GM18511 (cell line): ENCODE measurements around the gene EXOSC6.
"Not testable (repeated sequence)": the region's sequence is repeated elsewhere in the genome, so short reads cannot be mapped to it uniquely, and the experiment has no call there.

Experiments used
- ATAC-seq: cut with Tn5 transposase; IDR thresholded peaks from one replicate; pipeline ENCODE4 v1.9.1; 2021; ENCODE audit warnings: mild to moderate bottlenecking, moderate library complexity; ENCODE audit not compliant: unreplicated experiment

The EXOSC6 gene

DNA sequence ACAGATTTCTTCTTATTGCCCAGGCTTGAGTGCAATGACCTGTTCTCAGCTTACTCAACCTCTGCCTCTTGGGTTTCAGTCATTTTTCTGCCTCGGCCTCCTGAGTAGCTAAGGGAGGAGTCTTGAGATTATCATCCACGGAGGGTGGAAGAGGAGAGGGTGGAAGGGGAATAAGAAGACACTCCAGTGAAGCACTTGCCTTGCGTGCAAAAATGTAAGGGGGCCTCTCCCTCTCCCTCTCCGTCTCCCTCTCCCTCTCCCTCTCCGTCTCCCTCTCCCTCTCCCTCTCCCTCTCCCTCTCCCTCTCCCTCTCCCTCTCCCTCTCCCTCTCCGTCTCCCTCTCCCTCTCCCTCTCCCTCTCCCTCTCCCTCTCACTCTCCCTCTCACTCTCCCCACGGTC is 48.2 kb downstream of the EXOSC6 start:
- not testable (repeated sequence) for ATAC-seq

DNA sequence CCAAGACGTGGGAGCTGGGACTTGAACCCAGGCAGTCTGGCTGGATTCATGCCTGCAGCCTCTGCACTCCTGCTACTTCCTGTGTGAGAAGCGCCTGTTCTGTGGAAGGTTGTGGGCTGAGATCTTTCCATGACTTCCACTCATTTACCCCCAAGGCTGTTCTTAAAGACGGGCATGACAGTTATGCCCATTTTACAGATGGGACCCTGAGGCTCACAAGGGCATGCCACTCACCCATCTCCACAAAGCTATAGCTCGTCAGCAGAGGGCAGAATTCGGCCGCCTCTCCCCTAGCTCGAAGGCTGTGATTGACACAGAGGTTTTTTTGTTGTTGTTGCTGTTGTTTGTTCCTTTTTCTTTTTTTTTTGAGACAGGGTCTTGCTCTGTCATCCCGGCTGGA is 51.7 kb downstream of the EXOSC6 start:
- not testable (repeated sequence) for ATAC-seq

- ATAC-seq = not testable (repeated sequence)
Measured at GRCh38 chr16:70199170-70199569, 52.6 kb downstream of the EXOSC6 start.

DNA sequence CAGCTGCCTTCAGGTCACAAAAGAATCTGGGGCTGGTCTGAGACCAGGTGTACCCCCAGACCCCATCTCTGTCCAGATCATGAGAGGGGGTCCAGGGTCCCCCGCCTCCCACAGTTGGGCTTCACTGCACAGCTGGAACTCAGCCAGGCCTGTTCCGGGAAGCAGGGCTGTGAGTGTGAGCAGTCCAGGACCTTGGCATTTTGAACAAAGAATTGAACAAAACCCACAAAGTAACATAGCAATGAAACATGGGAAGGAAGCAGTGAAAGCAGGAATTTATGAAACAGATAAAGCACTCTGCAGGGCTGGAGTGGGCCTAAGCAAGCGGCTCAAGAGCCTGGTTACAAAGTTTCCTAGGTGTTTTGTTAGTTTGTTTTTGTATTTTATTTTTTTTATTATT is 53.1 kb downstream of the EXOSC6 start:
- not testable (repeated sequence) for ATAC-seq

DNA sequence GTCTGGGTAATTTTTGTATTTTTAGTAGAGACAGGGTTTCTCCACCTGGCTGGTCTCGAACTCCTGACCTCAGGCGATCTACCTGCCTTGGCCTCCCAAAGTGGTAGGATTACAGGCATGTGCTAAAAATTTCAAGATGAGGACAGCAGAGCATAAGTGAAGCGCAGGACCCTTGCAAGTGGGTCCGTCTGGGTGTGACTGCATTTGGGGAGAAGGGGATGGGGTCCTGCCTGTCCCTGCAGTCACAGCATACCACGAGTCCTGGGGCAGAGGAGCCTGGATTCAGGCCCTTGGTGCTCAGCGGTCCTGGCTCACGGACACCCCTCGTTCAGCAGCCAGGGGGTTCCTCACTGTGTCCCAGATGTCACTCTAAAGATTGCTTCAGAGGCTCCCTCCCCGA is 53.5 kb downstream of the EXOSC6 start:
- not testable (repeated sequence) for ATAC-seq

- ATAC-seq = not testable (repeated sequence)
Measured at GRCh38 chr16:70197611-70198010, 54.1 kb downstream of the EXOSC6 start.
